GM21825 (cell line): Measurements from ENCODE around the gene GPR157.

Experiments used
- ATAC-seq: cut with Tn5 transposase; IDR thresholded peaks from one replicate; pipeline ENCODE4 v1.9.1; 2021; ENCODE audit warnings: mild to moderate bottlenecking, moderate library complexity; ENCODE audit not compliant: unreplicated experiment

GPR157 gene

GRCh38 chr1:9088807-9089206, 40.1 kb downstream of the GPR157 start:
- no peak for ATAC-seq

- no peak for ATAC-seq
These were observed 41.3 kb downstream of the GPR157 start for GRCh38 chr1:9087411-9088125.

- ATAC-seq, result no peak
These were observed 42.1 kb downstream of the GPR157 start for GRCh38 chr1:9086796-9087195.

GRCh38 chr1:9086045-9086444, 42.9 kb downstream of the GPR157 start:
- no peak for ATAC-seq

GRCh38 chr1:9085306-9085940, 43.5 kb downstream of the GPR157 start:
- no peak for ATAC-seq

- ATAC-seq, result no peak
These were observed 44.0 kb downstream of the GPR157 start for GRCh38 chr1:9084906-9085305.

- no peak for ATAC-seq
These were observed 47.4 kb downstream of the GPR157 start for GRCh38 chr1:9081473-9081872.

- no peak for ATAC-seq
These were observed 48.1 kb downstream of the GPR157 start for GRCh38 chr1:9080705-9081291.

GRCh38 chr1:9079988-9080704, 48.8 kb downstream of the GPR157 start:
- peak; percentile 42 for ATAC-seq

- no peak for ATAC-seq
These were observed 50.0 kb downstream of the GPR157 start for GRCh38 chr1:9078752-9079500.

- ATAC-seq, result peak; percentile 37
These were observed 50.7 kb downstream of the GPR157 start for GRCh38 chr1:9078015-9078751.

- no peak for ATAC-seq
These were observed 53.9 kb downstream of the GPR157 start for GRCh38 chr1:9075022-9075421.

- ATAC-seq, result no peak
These were observed 55.8 kb downstream of the GPR157 start for GRCh38 chr1:9073143-9073542.

GRCh38 chr1:9071554-9072235, 57.2 kb downstream of the GPR157 start:
- no peak for ATAC-seq

GRCh38 chr1:9070486-9070885, 58.4 kb downstream of the GPR157 start:
- ATAC-seq, result no peak

- peak; percentile 84 for ATAC-seq
These were observed 59.4 kb downstream of the GPR157 start, which contains the start of gene SLC2A5 for GRCh38 chr1:9069326-9070100. Gene SLC2A5, minus strand, starts transcription at chr1:9069635. Its CDS starts 99 bp downstream, at chr1:9069536.

GRCh38 chr1:9068981-9069325, 59.9 kb downstream of the GPR157 start:
- ATAC-seq, result no peak

GRCh38 chr1:9066945-9067807, 61.7 kb downstream of the GPR157 start:
- ATAC-seq, result no peak
